Measurements from ENCODE around the gene TMEM272.

- no peak for TF ChIP-seq CTCF (IDR thresholded peaks at IDR 0.05)
- TF ChIP-seq REST (IDR thresholded peaks at IDR 0.05; ENCODE audit: insufficient read depth in 1 of 2, low read depth in 2 of 2, low read length in 1 of 2) = no peak
- TF ChIP-seq POLR2AphosphoS5 (IDR thresholded peaks at IDR 0.05; ENCODE audit: low read depth, low read length) = no peak
- no peak for TF ChIP-seq TCF7L2 (IDR thresholded peaks at IDR 0.05; ENCODE audit: low read depth, low read length)
- no peak for TF ChIP-seq SIN3A (IDR thresholded peaks at IDR 0.05; ENCODE audit: borderline replicate concordance, insufficient read depth, low read depth, low read length)
These were observed 28.3 kb upstream of the TMEM272 start for GRCh38 chr13:51873117-51873798.

Data from Panc1 (cell line).